ENCODE results near the gene XPNPEP2. TPM values are rescaled to one million over a fixed set of nuclear protein-coding genes. Genes with fewer than 3 reads are reported as not detected.

XPNPEP2 gene
- total RNA-seq, 2 donors from 2014 or later = 0.20 to 0.31 TPM

GRCh38 chrX:129721870-129722269 is 16.9 kb upstream of the XPNPEP2 start:
- no peak overlapping the region for H3K4me3 Mint-ChIP-seq
- H3K27ac ChIP-seq (ENCODE audit: low read depth, low read length) = no peak overlapping the region
- H3K4me1 ChIP-seq (ENCODE audit: control insufficient read depth, insufficient read depth, low read length) = no peaks in the 10 kb centered on the region
- WGBS, 2 experiments (ENCODE audit: insufficient coverage in 1 of 2, insufficient read length in 1 of 2) = 59% methylated on average over 4 of the region's 4 CpGs; no CpG with 5 or more reads in 1 of the 2 experiments
- DNase-seq = peak; percentile 49
- H3K27me3 ChIP-seq (ENCODE audit: control insufficient read depth, insufficient read depth, low read length, poor library complexity, severe bottlenecking) = no peaks in the 10 kb centered on the region
- no peaks in the 10 kb centered on the region for H3K9me3 ChIP-seq (ENCODE audit: control insufficient read depth, low read length)
- no peaks in the 10 kb centered on the region for H3K36me3 Mint-ChIP-seq (ENCODE audit: low read depth)
- H3K27me3 Mint-ChIP-seq (ENCODE audit: insufficient read depth) = no peaks in the 10 kb centered on the region
- no peak overlapping the region for H3K27ac Mint-ChIP-seq
- peaks cover 19% of the 10 kb centered on the region for H3K4me1 Mint-ChIP-seq
- H3K36me3 ChIP-seq (ENCODE audit: control insufficient read depth, insufficient read depth, low read length) = no peaks in the 10 kb centered on the region
- H3K4me3 ChIP-seq (ENCODE audit: low read length) = no peak overlapping the region
- H3K9me3 Mint-ChIP-seq = peaks cover 4% of the 10 kb centered on the region
- no peak overlapping the region for H3K9ac ChIP-seq (ENCODE audit: extremely low read depth, low read length, poor library complexity, severe bottlenecking)
- TF ChIP-seq, protein P1, sequence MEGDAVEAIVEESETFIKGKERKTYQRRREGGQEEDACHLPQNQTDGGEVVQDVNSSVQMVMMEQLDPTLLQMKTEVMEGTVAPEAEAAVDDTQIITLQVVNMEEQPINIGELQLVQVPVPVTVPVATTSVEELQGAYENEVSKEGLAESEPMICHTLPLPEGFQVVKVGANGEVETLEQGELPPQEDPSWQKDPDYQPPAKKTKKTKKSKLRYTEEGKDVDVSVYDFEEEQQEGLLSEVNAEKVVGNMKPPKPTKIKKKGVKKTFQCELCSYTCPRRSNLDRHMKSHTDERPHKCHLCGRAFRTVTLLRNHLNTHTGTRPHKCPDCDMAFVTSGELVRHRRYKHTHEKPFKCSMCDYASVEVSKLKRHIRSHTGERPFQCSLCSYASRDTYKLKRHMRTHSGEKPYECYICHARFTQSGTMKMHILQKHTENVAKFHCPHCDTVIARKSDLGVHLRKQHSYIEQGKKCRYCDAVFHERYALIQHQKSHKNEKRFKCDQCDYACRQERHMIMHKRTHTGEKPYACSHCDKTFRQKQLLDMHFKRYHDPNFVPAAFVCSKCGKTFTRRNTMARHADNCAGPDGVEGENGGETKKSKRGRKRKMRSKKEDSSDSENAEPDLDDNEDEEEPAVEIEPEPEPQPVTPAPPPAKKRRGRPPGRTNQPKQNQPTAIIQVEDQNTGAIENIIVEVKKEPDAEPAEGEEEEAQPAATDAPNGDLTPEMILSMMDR (conservative IDR thresholded peaks at IDR 0.05) = no peak

DNA sequence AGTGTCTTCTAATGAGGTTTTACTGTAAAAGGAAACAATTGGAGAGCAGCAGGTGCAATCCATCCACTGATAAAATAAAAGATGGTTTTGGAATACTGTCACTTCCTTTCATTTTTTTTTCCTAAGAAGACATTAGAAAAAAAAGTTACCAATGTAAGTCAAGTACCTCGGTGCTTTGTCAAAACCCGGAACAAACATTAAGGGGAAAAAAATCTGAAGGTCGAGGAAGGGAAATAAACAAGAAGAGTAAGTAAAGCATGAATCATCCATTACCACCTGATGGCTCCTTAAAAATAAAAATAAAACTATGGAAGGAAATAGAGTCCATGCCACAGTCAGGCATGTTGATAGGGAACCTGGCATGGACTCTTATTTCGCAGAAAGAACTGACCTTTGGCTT is 15.3 kb upstream of the XPNPEP2 start:
- TF ChIP-seq, protein P1 (conservative IDR thresholded peaks at IDR 0.05) = no peak
- Histone ChIP-seq H3K9ac (ENCODE audit: extremely low read depth, low read length, poor library complexity, severe bottlenecking) (no peak overlapping the region), H3K27ac (ENCODE audit: low read depth, low read length) (no peak overlapping the region), H3K4me3 (ENCODE audit: low read length) (no peak overlapping the region), H3K4me1 (ENCODE audit: control insufficient read depth, insufficient read depth, low read length) (no peaks in the 10 kb centered on the region), H3K9me3 (ENCODE audit: control insufficient read depth, low read length) (no peaks in the 10 kb centered on the region), H3K27me3 (ENCODE audit: control insufficient read depth, insufficient read depth, low read length, poor library complexity, severe bottlenecking) (no peaks in the 10 kb centered on the region), H3K36me3 (ENCODE audit: control insufficient read depth, insufficient read depth, low read length) (no peaks in the 10 kb centered on the region)
- no peak for DNase-seq
- Mint-ChIP-seq H3K4me1 (peaks cover 12% of the 10 kb centered on the region), H3K4me3 (no peak overlapping the region), H3K27me3 (ENCODE audit: insufficient read depth) (no peaks in the 10 kb centered on the region), H3K27ac (no peak overlapping the region), H3K36me3 (ENCODE audit: low read depth) (no peaks in the 10 kb centered on the region), H3K9me3 (peaks cover 4% of the 10 kb centered on the region)
- 80 to 94% methylated on average over 2 to 3 of the region's 4 CpGs for WGBS, 2 experiments (ENCODE audit: insufficient coverage in 1 of 2, insufficient read length in 1 of 2)

DNA sequence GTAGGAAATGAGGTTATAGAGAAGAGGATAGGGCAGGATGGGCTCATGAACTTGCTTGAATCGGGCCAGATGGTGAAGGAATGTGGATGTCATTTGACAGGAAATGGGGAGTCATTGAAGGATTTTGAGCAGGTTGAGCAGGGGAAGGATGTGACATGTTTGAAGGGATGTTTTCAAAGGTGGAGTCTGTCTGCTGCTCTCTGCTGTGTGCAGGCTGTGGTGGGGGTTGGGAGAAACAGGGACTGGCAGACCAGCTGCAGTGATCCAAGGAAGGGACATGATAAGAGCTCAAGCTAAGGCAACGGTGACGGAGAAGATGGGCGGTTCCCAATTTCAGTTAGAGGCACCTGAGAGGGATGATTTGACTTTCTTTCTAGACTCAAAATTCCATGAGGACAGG is 14.0 kb upstream of the XPNPEP2 start:
- Histone ChIP-seq H3K27me3 (ENCODE audit: control insufficient read depth, insufficient read depth, low read length, poor library complexity, severe bottlenecking) (no peaks in the 10 kb centered on the region), H3K9ac (ENCODE audit: extremely low read depth, low read length, poor library complexity, severe bottlenecking) (no peak overlapping the region), H3K27ac (ENCODE audit: low read depth, low read length) (no peak overlapping the region), H3K36me3 (ENCODE audit: control insufficient read depth, insufficient read depth, low read length) (no peaks in the 10 kb centered on the region), H3K4me1 (ENCODE audit: control insufficient read depth, insufficient read depth, low read length) (no peaks in the 10 kb centered on the region), H3K4me3 (ENCODE audit: low read length) (no peak overlapping the region), H3K9me3 (ENCODE audit: control insufficient read depth, low read length) (no peaks in the 10 kb centered on the region)
- Mint-ChIP-seq H3K36me3 (ENCODE audit: low read depth) (no peaks in the 10 kb centered on the region), H3K27me3 (ENCODE audit: insufficient read depth) (no peaks in the 10 kb centered on the region), H3K9me3 (peaks cover 4% of the 10 kb centered on the region), H3K4me1 (peaks cover 11% of the 10 kb centered on the region), H3K27ac (no peak overlapping the region), H3K4me3 (no peak overlapping the region)
- peak; percentile 37 for DNase-seq
- TF ChIP-seq, protein P1 (conservative IDR thresholded peaks at IDR 0.05) = no peak
- 93% methylated on average over 4 of the region's 4 CpGs; no CpG with 5 or more reads in 1 of the 2 experiments for WGBS, 2 experiments (ENCODE audit: insufficient coverage in 1 of 2, insufficient read length in 1 of 2)

Measured in endodermal cell (in vitro differentiated cells).